Ecto neural progenitor cell (in vitro differentiated cells): ENCODE data around the gene ELL.
A peak's percentile ranks its signal among the peaks of the same experiment; 100 is the strongest.

Experiments used
- DNase-seq: peaks from one replicate; pipeline ENCODE4 v3.0.0-alpha.2; 2018; ENCODE audit warnings: low spot score

The ELL gene

DNA sequence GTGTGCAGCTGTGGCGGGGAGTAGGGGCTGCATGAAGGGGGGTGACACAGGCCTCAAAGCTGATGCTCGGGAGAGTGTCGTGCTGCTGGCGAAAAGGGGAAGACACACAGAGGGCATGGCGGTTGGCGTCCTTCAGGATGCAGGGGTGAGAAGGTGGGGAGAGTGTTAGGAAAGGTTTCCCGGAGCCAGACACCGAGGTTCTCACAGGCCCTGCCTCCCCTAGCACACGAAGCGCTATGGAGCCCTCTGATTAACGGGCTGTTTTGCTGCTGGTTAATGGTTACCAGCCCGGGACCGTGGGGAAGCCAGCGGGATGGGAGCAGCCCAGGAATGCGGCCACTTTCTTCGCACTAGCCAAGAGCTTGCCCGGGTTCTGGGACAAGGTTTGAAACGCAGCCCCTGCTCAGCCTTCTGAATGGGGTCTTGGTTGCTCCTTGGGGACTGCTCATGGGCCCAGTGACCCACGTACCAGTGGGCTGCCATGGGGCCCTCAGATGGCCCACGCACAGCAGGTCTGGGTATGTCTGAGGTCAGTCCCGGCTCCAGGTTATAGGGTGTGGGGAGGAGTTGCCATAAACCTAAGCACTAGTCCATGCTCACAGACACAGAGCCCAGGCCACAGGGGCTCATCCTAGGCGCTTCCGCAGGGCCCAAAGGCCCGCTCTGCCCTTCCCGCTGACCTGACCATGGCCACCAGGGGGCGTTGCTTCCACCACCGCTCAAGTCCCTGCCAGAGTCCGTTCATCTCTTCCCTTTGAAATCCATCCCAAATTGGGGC lies 52.6 kb downstream of the ELL start:
- DNase-seq = peak; percentile 82

DNA sequence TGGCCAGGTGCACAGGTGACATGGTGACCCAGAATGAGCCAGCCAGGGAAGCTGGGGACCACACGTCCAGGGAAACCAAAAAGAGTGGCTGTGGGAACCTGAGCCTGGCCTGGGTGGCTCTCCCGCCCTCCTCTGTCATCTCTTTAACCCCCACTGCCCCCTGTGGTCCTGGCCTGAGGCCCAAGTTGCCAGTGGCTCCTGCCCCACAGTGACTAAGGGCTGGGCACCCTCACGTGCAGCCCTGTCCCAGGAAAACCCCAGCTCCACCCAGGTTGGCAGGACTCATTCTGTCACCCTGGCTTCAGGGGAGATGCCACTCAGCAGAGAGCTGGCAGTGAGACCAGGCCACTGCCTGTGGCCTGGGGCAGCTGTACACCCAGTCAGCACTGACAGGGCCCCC lies 53.4 kb downstream of the ELL start:
- DNase-seq = no peak

DNA sequence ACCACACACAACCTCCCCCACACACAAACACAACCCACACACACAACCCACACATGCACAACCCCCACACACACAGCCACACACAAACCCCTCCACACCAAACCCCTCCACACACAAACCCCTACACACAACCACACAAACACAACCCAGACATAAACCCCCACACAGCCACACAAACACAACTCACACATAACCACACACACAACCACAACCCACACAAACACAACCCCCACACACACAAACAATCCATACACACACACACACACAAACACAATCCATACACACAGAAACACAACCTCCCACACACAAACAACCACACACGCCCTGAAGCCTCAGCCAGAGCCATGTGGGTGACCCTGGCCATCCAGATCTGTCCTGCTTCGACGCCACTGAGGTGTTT lies 53.9 kb downstream of the ELL start:
- no peak for DNase-seq

DNA sequence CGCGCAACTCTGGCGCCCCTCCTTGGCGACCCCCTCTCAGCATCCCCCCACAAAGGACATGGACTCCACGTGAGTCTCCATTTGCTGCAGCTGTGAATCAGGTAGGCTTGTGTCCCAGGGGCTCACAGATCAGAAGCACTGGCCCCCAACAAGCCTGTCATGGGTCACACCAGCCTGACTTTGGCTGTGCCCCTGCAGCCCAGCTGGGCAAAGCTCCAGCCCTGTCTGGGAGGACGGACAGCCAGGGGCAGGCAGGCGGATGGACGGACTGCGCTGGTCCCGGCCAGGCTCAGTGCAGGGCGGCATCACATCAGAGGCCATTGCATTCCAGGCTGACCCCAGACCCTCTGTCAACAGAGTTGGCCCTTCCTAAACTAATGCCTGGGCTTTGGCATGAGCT lies 55.5 kb downstream of the ELL start:
- DNase-seq = no peak

GRCh38 chr19:18465964-18466339 lies 55.9 kb downstream of the ELL start:
- DNase-seq = no peak

- no peak for DNase-seq
These were observed 56.5 kb downstream of the ELL start for GRCh38 chr19:18465214-18465963.

DNA sequence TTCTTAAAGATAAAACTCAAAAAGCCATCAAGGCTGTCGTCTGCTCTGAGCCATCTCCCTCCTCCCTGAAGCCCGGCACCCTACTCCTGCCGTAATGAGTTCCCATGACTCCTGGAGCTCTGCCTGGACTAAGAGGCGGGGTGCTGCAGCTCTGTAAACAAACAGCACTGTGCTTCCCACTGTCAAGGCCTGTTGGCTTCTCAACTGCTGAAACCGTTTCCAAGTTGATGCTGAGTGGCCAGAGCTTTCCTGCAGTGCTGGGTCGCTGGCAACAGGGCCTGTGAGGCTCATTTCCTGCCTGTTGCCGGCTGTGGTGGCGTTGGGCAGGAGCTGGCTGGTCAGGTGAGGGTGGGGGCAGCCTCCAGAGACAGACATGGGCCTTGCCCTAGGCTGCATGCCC lies 57.2 kb downstream of the ELL start:
- DNase-seq = no peak

DNA sequence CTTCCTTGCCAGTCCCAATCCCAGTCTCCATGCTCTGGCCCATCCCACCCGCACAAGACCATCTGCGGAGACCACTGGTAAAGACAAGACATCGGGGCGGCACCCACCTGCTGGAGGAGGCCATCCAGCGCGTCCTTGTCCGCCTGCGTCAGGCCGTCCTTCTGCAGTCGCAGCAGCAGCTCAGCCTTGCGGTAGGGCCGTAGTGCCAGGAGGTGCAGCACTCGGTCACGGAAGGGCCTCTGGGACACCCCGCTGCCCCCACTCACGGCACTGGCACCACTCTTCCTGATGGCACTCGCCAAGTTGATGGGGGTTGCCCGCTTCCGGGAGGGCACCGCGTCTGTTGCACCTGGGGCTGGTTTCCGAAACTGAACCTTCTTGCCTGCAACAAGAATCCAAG lies 60.4 kb downstream of the ELL start:
- DNase-seq = no peak

- DNase-seq = no peak
These were observed 61.0 kb downstream of the ELL start for GRCh38 chr19:18460900-18461299.

- no peak for DNase-seq
These were observed 64.2 kb downstream of the ELL start for GRCh38 chr19:18457483-18458331.

GRCh38 chr19:18456974-18457373 lies 64.9 kb downstream of the ELL start:
- no peak for DNase-seq

- no peak for DNase-seq
These were observed 65.6 kb downstream of the ELL start for GRCh38 chr19:18456279-18456678.

DNA sequence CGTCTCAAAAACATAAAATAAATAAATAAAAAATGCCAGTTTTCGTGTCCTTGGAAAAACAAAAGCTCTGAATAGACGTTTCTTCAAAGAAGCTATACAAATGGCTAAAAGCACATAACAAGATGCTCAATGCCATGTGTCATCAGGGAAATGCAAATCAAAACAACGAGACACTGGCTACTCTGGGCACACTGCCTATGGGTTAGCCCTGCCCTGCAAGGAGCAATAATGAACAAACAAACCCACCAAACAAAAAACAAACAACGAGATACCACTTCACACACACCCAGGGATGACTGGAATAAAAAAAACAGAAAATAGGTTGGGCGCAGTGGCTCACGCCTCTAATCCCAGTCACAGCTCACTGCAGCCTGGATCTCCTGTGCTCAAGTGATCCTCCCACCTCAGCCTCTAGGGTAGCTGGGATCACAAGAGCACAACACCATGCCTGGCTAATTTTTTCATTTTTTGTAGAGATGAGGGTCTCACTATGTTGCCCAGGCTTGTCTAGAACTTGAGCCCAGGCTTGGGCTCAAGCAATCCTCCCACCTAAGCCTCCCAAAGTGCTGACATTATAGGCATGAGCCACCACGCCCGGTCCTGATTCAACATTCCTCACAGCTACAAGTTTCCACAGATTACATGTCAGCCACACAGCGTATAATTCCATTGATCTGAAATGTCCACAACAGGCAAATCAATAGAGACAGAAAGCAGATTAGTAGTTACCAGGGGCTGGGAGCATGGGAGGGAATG lies 68.4 kb downstream of the ELL start:
- DNase-seq = no peak

DNA sequence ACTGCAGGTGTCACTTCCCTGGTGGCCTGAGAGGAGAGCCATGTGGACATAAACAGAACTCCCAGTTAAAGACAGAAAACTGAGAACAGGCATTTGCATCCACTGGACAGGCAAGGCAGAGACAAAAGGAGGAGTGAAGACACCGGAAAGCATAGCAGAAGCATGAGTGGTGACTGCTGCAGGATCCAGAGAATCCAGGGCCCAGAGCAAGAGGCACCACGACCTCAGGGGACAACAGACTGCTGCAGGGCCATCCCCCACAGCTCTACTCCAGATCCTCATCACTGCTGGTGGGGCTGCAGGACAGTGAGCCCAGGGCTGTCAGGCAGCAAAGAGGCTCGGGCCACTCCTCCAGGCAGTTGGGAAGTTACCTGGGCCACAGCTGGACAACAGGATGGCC lies 69.5 kb downstream of the ELL start:
- no peak for DNase-seq

DNA sequence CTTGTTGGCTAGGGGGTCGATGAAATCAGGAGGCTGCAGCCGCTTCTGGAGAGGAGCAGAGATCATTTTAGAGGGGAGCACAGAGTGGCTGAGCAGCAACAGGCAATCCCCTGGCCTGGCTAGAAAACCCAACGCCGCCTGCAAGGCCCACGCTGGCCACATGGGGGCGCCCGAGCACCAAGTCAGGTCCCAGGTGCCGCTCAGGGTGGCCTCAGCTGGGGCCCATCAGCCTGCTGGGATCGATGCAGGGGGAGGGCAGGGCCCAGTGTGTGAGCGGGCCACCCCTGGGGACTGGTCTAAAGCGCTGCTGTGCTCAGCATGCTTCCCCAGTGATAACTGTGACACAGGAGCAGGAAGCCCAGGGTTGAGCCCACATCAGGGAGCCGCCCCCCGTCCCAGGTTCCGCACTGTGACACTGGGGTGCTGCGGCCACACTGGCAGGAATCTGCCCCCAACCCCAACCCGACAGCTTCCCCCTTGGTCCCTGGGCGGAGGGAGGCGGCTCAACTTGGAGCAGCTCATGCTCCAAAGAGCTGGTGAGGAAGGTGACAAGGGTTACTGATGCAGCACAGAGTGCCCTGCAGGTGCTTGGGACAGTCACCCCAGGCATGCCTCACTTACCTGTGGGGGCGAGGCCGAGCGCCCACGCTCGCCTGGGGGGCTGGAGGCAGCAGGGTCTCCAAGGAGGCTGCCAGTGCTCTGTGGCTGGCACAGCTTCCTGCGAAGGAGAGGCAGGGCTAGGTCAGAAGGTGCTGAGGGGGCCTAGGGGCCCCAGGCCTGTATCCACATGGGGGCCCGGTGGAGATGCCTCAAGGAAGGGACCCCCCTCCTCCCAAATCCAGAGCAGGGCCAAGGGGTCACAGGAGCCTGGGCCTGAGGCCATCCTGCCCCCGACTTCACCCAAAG lies 70.7 kb downstream of the ELL start:
- DNase-seq = peak; percentile 93

- no peak for DNase-seq
These were observed 71.6 kb downstream of the ELL start for GRCh38 chr19:18450021-18450930.

DNA sequence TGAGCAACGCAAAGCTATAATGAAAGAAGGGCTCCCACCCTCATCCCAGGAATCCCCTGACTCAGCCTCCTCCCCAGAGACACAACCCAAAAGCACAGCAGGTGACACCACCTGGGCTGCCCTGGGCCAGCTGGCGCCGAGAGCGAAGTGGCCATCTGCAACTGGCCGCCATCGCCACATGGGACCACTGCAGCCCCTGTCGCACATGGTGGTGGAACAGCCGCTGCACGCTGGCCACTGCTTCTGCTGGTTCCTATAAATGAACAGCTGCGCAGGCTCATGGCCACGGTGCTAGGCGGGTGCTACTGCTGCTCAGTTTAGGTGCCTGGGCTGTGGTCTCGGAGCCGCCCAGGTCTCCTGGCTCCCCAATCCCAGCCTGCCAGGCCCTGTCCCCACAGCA lies 72.3 kb downstream of the ELL start:
- DNase-seq = no peak

DNA sequence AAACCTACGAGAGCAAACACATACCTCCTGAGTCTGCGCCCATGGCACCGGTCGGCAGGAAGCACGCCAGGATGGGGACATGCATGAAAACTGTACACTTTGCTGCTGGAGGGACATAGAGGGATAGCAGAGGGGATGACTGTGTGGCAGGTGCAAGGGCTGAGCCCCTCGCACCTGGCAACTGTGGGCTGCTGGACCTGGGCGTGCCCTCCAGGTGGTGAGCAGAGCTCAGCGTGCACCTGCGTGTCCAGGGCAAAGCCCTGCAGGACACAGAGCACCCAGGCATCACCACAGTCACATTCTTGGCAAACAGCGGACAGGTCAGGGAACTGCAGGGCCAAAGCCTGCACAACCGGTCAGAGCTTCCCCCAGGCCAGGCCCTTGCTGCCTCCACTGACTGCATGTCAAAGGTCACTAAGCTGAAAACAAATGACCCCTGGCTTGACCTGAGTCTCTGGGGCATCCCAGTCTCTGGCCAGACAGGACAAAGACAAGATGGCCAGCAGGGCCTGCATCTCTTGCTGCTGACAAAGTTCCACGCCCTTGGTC lies 75.0 kb downstream of the ELL start:
- DNase-seq = peak; percentile 69

- no peak for DNase-seq
These were observed 75.6 kb downstream of the ELL start for GRCh38 chr19:18446145-18446810.
